Kidney epithelial cell (primary cell): ENCODE data around the gene LOX. TPM values are rescaled to one million over a fixed set of nuclear protein-coding genes. Genes with fewer than 3 reads are reported as not detected.

Experiments
- DNase-seq: peaks from one replicate; pipeline ENCODE4 v3.0.0-alpha.2; 2010; ENCODE audit warnings: low read depth
- H3K27me3 ChIP-seq: 2 replicates; pipeline ENCODE4 v1.6.0; 2011; ENCODE audit warnings: low read length; ENCODE audit not compliant: control insufficient read depth, insufficient read depth
- H3K36me3 ChIP-seq: 2 replicates; pipeline ENCODE4 v1.5.1; 2011; ENCODE audit warnings: low read length; ENCODE audit not compliant: control insufficient read depth, insufficient read depth
- H3K4me3 ChIP-seq: 2 replicates; pipeline ENCODE4 v1.5.1; 2011; ENCODE audit warnings: low read depth, mild to moderate bottlenecking, control low read depth, low read length
- total RNA-seq: library from RNA; depleted of rRNA; stranded (reverse); fragments of >200 nt; gene quantifications from 2 replicates; pipeline ENCODE4 v1.2.3, GENCODE V29; 2015
- TF ChIP-seq, protein P1 (sequence below): IDR thresholded peaks from 2 replicates; pipeline ENCODE4 v1.5.1; 2011; ENCODE audit warnings: mild to moderate bottlenecking, moderate library complexity, low read length, control low read depth, inconsistent platforms; ENCODE audit not compliant: insufficient read depth, poor library complexity, severe bottlenecking

LOX gene
- total RNA-seq, 1 donor from 2014 or later, result 9.0 TPM

DNA sequence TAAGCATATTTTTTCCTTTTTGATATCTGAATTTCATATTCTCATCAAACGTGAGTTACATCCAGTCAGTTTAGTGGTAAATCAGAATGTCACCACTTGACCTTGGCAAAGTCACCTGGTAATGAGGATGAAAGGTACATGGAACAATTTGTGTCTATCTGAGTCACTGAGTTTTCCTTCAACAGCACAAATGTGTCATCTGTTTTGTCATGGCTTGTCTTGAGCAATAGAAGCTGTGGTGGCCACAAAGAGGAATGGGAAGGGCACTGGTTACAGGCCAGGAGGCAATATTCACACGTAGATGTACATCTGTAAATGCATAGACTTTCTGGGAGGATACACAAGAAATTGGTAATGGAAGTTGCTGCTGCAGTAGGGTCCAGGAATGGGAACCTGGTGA is 42.9 kb upstream of the LOX start:
- no peaks in the 10 kb centered on the region for H3K36me3 ChIP-seq
- H3K27me3 ChIP-seq, result no peaks in the 10 kb centered on the region
- DNase-seq, result peak; percentile 58
- no peak overlapping the region for H3K4me3 ChIP-seq
- TF ChIP-seq, protein P1, sequence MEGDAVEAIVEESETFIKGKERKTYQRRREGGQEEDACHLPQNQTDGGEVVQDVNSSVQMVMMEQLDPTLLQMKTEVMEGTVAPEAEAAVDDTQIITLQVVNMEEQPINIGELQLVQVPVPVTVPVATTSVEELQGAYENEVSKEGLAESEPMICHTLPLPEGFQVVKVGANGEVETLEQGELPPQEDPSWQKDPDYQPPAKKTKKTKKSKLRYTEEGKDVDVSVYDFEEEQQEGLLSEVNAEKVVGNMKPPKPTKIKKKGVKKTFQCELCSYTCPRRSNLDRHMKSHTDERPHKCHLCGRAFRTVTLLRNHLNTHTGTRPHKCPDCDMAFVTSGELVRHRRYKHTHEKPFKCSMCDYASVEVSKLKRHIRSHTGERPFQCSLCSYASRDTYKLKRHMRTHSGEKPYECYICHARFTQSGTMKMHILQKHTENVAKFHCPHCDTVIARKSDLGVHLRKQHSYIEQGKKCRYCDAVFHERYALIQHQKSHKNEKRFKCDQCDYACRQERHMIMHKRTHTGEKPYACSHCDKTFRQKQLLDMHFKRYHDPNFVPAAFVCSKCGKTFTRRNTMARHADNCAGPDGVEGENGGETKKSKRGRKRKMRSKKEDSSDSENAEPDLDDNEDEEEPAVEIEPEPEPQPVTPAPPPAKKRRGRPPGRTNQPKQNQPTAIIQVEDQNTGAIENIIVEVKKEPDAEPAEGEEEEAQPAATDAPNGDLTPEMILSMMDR, result no peak

DNA sequence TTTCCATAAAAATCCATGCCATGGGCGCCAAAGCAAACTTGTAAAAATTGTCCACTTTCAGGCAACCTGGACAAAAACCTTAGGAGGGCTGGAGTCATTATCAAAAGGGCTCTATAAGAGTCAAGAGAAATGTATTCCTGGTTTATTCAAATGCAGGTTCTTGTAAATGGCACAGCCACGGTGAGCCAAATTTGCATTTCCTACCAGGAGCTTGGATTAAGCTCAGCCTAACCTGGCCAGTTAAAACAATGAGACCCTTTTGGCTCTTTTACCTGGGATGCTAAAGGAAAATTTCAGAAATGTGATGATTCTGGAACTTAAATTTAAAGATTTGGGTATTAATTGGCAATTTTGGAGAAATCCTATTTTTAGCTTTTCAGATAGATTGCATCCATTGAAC is 42.4 kb upstream of the LOX start:
- TF ChIP-seq, protein P1, result no peak
- DNase-seq, result no peak
- no peaks in the 10 kb centered on the region for H3K27me3 ChIP-seq
- H3K4me3 ChIP-seq, result no peak overlapping the region
- no peaks in the 10 kb centered on the region for H3K36me3 ChIP-seq

DNA sequence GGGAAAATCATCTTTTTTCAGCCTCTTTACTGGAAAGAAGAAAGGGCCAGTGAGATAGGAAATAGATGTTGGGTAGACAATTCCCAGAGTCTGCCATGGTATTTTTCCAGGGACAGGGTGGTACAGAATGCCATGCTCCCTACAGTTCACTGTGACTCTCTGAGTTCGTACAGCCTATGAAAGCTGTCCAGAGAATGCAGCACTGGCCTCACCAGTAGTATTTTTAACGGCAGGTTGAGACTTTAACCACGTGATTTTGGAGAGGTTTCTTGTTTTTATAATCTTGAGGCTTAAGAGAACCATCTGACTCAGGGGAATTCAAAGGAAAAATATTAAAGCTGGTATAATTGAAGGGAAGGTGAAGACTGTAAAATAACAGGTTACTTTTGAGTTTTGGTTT is 41.1 kb upstream of the LOX start:
- no peaks in the 10 kb centered on the region for H3K36me3 ChIP-seq
- no peak overlapping the region for H3K4me3 ChIP-seq
- no peaks in the 10 kb centered on the region for H3K27me3 ChIP-seq
- TF ChIP-seq, protein P1, result no peak
- DNase-seq, result no peak

GRCh38 chr5:122118356-122118948 is 40.4 kb upstream of the LOX start:
- H3K27me3 ChIP-seq, result no peaks in the 10 kb centered on the region
- H3K4me3 ChIP-seq, result no peak overlapping the region
- H3K36me3 ChIP-seq, result no peaks in the 10 kb centered on the region
- TF ChIP-seq, protein P1, result no peak
- DNase-seq, result no peak

DNA sequence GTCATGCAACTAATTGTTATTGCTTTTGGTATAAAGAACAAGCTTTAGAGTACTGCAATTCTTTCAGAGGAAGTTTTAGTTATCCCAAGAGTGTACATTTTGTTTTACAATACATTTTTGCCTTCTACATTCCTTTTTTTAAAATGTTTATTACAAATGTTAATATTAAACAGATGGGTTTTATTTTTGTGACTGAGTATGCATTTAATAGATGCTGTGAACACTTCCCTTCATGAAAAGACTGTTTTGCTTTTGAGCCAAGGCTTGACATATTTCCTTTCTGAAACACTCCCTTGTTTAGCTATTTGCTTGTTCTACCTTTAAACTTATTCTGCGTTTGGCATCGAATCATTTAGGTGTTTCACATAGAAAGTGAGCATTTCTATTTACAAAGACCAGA is 36.4 kb upstream of the LOX start:
- H3K36me3 ChIP-seq, result no peaks in the 10 kb centered on the region
- H3K4me3 ChIP-seq, result no peak overlapping the region
- DNase-seq, result no peak
- TF ChIP-seq, protein P1, result no peak
- no peaks in the 10 kb centered on the region for H3K27me3 ChIP-seq

DNA sequence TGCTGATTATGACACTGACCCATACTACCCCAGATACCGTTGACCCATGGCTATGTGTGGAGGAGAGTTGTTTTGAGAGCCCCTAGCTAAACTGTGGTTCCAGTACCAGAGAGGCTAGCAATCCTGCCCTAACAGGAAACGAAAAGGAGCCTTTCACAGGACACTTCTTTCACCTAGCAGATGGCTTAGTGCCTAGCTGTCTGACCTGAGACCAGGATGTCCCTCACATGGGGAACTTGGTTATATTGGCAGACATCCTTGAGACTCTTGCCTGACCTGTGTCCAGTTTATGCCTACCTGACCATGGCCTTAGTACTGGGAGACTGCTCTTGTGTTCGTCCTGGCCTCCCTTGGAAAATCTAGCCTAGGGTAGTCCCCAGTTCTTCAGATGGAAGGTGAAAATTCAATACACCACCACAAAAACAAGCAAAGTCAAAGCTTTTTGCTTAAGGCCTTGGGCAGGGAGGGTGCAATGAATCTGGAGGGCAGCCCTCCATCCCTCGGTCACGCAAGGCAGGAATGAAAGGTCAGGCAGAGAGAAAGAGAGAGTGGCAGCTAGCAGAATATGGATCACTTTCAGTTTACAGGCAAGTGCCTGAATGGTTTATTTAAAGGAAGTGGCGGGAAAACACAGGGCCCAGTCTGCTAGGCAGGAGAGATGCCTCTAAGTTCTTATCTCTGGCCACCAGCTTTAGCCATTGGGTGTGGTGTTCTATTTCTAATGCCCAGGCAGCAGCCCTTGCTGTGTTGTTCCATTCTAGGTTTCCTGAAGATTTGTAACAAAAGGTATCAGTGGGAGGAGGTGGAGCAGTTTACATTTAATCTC is 34.9 kb upstream of the LOX start:
- no peaks in the 10 kb centered on the region for H3K36me3 ChIP-seq
- TF ChIP-seq, protein P1, result no peak
- H3K27me3 ChIP-seq, result no peaks in the 10 kb centered on the region
- no peak for DNase-seq
- H3K4me3 ChIP-seq, result no peak overlapping the region
